ENCODE data around the gene CCDC27. TPM values are rescaled to one million over a fixed set of nuclear protein-coding genes. Genes with fewer than 3 reads are reported as not detected.

CCDC27 gene
- total RNA-seq, 1 experiment from 2014 or later: not detected

DNA sequence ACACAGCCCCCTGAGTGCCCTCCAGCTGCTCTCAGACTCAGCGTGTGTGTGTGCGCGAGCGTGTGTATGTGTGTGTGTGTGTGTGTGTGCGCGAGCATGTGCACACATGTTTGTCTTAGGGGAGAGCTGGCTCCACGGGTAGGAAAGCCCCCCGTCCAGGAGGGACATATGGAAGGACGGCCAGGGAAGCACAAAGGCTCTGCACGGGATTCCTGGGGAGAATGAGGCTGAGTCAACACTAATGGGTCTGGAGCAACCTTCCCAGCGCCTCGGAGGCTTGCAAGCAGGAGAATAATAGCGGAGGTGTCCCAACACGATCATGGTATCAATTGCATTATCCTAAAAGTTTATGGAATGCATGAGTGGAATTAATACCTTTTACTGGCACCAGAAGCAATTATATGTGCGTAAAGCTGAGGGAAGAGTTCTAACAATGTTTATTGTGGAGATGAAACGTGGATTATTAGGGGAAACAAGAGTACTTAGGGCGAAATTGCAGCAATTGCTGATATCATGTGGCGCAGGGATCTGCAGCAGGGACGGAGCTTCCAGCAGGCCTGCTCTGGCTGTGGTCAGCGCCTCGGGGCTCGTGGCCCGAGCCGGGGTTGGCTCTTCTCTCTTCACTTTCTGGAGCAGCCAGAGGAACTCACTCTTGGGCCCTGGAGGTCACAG lies 40.3 kb upstream of the CCDC27 start:
- in situ Hi-C loops (cut with HindIII; ENCODE audit: low pct_unique_long_range_greater_than_20kb, low sequenced_read_pairs) (no loop called here), intact Hi-C loops (cut with micrococcal nuclease; ENCODE audit: unreplicated experiment) (no loop called here)
- no peak for DNase-seq (ENCODE audit: low read depth, low spot score)
- no peaks in the 10 kb centered on the region for H3K27me3 ChIP-seq (ENCODE audit: control insufficient read depth, insufficient read depth, low read length)
- TF ChIP-seq SIN3A (IDR thresholded peaks at IDR 0.05; ENCODE audit: borderline replicate concordance, insufficient read depth, low read depth, low read length): no peak
- TF ChIP-seq TCF7L2 (IDR thresholded peaks at IDR 0.05; ENCODE audit: low read depth, low read length): no peak
- TF ChIP-seq, protein P1, sequence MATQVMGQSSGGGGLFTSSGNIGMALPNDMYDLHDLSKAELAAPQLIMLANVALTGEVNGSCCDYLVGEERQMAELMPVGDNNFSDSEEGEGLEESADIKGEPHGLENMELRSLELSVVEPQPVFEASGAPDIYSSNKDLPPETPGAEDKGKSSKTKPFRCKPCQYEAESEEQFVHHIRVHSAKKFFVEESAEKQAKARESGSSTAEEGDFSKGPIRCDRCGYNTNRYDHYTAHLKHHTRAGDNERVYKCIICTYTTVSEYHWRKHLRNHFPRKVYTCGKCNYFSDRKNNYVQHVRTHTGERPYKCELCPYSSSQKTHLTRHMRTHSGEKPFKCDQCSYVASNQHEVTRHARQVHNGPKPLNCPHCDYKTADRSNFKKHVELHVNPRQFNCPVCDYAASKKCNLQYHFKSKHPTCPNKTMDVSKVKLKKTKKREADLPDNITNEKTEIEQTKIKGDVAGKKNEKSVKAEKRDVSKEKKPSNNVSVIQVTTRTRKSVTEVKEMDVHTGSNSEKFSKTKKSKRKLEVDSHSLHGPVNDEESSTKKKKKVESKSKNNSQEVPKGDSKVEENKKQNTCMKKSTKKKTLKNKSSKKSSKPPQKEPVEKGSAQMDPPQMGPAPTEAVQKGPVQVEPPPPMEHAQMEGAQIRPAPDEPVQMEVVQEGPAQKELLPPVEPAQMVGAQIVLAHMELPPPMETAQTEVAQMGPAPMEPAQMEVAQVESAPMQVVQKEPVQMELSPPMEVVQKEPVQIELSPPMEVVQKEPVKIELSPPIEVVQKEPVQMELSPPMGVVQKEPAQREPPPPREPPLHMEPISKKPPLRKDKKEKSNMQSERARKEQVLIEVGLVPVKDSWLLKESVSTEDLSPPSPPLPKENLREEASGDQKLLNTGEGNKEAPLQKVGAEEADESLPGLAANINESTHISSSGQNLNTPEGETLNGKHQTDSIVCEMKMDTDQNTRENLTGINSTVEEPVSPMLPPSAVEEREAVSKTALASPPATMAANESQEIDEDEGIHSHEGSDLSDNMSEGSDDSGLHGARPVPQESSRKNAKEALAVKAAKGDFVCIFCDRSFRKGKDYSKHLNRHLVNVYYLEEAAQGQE (IDR thresholded peaks at IDR 0.05; ENCODE audit: insufficient read depth in 1 of 2, low read depth in 2 of 2, low read length in 1 of 2): no peak
- TF ChIP-seq POLR2AphosphoS5 (IDR thresholded peaks at IDR 0.05; ENCODE audit: low read depth, low read length): no peak
- TF ChIP-seq, protein P2, sequence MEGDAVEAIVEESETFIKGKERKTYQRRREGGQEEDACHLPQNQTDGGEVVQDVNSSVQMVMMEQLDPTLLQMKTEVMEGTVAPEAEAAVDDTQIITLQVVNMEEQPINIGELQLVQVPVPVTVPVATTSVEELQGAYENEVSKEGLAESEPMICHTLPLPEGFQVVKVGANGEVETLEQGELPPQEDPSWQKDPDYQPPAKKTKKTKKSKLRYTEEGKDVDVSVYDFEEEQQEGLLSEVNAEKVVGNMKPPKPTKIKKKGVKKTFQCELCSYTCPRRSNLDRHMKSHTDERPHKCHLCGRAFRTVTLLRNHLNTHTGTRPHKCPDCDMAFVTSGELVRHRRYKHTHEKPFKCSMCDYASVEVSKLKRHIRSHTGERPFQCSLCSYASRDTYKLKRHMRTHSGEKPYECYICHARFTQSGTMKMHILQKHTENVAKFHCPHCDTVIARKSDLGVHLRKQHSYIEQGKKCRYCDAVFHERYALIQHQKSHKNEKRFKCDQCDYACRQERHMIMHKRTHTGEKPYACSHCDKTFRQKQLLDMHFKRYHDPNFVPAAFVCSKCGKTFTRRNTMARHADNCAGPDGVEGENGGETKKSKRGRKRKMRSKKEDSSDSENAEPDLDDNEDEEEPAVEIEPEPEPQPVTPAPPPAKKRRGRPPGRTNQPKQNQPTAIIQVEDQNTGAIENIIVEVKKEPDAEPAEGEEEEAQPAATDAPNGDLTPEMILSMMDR (IDR thresholded peaks at IDR 0.05): no peak
- H3K9me3 ChIP-seq (ENCODE audit: control insufficient read depth, insufficient read depth, low read depth, low read length): no peaks in the 10 kb centered on the region
- ATAC-seq: no peak
- H3K4me3 ChIP-seq (ENCODE audit: low read depth in 2 of 2, low read length in 2 of 2): no peak overlapping the region
- ChIA-PET CTCF (interaction anchor here (0.9 kb wide), 1 partner anchor 15 kb away, joined by 4 read pairs; no protein-coding TSS in a partner anchor), POLR2A (no interaction called here)
- BruUV-seq (replicated peaks): no TSS peak
- no peak overlapping the region for H3K27ac ChIP-seq (ENCODE audit: low read length)
- H3K36me3 ChIP-seq (ENCODE audit: control insufficient read depth, insufficient read depth, low read length): no peaks in the 10 kb centered on the region
- peaks cover 10% of the 10 kb centered on the region for H3K4me1 ChIP-seq (ENCODE audit: control insufficient read depth, insufficient read depth, low read length)

DNA sequence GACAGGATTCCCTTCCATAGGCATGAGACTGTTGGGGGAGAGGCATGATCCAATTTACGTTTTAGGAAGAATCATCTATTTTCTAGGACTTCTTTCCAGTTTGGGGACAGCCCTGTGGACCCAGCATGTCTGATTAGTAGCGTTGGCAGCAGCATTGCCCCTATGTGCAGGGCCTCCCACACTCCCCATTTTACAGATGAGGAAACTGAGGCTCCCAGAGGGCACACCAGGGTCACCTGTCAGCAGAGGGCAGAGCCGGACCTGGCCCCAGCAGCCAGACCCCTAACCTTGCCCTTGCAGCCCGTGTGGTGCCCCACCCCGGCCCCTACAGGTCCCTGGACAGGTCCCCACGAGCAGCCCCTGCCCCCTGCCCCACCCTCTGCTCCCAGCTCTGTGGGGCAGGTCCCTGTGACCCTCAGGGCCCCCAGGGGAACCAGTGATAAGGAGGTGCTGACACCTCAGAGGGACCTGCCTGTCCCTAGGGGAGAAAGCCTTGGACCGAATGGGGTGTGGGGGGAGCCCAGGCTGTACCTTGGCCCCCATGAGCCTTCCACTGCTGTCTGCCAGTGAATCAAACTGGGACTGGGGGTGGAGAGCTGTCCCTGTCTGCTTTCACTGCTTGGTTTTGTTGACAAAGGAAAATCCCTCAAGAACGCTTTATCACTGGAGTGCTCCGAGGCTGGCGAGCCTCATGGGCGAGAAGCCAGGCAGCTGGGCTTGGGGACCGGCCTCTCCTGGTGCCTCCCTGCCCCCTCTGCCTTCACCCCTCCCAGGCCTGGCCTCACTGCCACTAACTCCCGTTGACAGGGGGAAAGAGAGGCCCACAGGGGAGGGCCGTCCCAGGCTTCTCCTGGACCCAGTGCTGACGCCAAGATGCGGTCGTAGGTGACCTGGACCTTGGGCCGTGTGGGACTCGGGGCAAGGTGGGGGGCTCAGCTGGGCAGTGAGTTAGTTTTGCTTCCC lies 39.4 kb upstream of the CCDC27 start:
- no TSS peak for BruUV-seq (replicated peaks)
- no peak overlapping the region for H3K27ac ChIP-seq (ENCODE audit: low read length)
- no peaks in the 10 kb centered on the region for H3K27me3 ChIP-seq (ENCODE audit: control insufficient read depth, insufficient read depth, low read length)
- no peaks in the 10 kb centered on the region for H3K9me3 ChIP-seq (ENCODE audit: control insufficient read depth, insufficient read depth, low read depth, low read length)
- intact Hi-C loops (cut with micrococcal nuclease; ENCODE audit: unreplicated experiment): no loop called here
- ChIA-PET POLR2A (no interaction called here), CTCF (interaction anchor here (0.9 kb wide), 1 partner anchor 14 kb away, joined by 4 read pairs; no protein-coding TSS in a partner anchor)
- no peak overlapping the region for H3K4me3 ChIP-seq (ENCODE audit: low read depth in 2 of 2, low read length in 2 of 2)
- DNase-seq (ENCODE audit: low read depth, low spot score) (no peak), ATAC-seq (no peak)
- in situ Hi-C loops (cut with HindIII; ENCODE audit: low pct_unique_long_range_greater_than_20kb, low sequenced_read_pairs): no loop called here
- TF ChIP-seq, protein P2 (IDR thresholded peaks at IDR 0.05): no peak
- TF ChIP-seq SIN3A (IDR thresholded peaks at IDR 0.05; ENCODE audit: borderline replicate concordance, insufficient read depth, low read depth, low read length): no peak
- TF ChIP-seq POLR2AphosphoS5 (IDR thresholded peaks at IDR 0.05; ENCODE audit: low read depth, low read length): no peak
- TF ChIP-seq, protein P1 (IDR thresholded peaks at IDR 0.05; ENCODE audit: insufficient read depth in 1 of 2, low read depth in 2 of 2, low read length in 1 of 2): no peak
- no peak for TF ChIP-seq TCF7L2 (IDR thresholded peaks at IDR 0.05; ENCODE audit: low read depth, low read length)
- no peaks in the 10 kb centered on the region for H3K36me3 ChIP-seq (ENCODE audit: control insufficient read depth, insufficient read depth, low read length)
- H3K4me1 ChIP-seq (ENCODE audit: control insufficient read depth, insufficient read depth, low read length): peaks cover 10% of the 10 kb centered on the region
